ENCODE data around the gene MTG1. TPM values are rescaled to one million over a fixed set of nuclear protein-coding genes. Genes with fewer than 3 reads are reported as not detected.

The MTG1 gene
- total and polyA plus RNA-seq, 10 of the 15 experiments (the other 5 are each of a cell fraction or from before 2014, with no cell fraction given) = 6.2 to 104 (median 62.5) TPM

DNA sequence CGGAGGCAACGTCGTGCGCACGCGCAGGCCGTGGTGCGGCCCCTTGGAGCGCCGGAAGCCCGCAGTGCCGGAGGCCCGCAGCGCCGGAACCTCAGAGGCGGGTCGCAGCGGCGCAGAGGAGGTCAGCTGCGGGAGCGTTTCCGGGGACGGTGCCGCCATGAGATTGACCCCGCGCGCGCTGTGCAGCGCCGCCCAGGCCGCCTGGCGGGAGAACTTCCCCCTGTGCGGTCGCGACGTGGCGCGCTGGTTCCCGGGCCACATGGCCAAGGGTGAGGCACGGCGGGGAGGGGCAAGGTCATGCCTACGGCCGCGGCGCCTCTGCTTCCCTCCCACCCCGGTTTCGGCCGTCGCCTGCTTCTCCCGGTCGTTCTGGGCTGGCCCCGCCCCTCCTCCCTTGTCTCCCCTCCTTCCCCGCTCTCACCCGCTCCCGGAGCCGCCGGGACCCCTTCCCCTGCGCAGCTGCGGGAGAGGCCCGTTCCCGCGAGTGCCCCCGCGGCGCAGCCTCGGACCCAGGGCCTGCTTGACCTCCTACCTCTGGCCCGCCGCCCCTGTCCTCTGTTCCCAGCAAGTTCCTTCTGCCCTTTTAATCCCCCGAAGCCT lies at the start of gene MTG1 (continued):
- TF ChIP-seq, protein P1, sequence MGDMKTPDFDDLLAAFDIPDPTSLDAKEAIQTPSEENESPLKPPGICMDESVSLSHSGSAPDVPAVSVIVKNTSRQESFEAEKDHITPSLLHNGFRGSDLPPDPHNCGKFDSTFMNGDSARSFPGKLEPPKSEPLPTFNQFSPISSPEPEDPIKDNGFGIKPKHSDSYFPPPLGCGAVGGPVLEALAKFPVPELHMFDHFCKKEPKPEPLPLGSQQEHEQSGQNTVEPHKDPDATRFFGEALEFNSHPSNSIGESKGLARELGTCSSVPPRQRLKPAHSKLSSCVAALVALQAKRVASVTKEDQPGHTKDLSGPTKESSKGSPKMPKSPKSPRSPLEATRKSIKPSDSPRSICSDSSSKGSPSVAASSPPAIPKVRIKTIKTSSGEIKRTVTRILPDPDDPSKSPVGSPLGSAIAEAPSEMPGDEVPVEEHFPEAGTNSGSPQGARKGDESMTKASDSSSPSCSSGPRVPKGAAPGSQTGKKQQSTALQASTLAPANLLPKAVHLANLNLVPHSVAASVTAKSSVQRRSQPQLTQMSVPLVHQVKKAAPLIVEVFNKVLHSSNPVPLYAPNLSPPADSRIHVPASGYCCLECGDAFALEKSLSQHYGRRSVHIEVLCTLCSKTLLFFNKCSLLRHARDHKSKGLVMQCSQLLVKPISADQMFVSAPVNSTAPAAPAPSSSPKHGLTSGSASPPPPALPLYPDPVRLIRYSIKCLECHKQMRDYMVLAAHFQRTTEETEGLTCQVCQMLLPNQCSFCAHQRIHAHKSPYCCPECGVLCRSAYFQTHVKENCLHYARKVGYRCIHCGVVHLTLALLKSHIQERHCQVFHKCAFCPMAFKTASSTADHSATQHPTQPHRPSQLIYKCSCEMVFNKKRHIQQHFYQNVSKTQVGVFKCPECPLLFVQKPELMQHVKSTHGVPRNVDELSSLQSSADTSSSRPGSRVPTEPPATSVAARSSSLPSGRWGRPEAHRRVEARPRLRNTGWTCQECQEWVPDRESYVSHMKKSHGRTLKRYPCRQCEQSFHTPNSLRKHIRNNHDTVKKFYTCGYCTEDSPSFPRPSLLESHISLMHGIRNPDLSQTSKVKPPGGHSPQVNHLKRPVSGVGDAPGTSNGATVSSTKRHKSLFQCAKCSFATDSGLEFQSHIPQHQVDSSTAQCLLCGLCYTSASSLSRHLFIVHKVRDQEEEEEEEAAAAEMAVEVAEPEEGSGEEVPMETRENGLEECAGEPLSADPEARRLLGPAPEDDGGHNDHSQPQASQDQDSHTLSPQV (IDR thresholded peaks at IDR 0.05) = peak; percentile 74
- TF ChIP-seq TAF1 (IDR thresholded peaks at IDR 0.05; ENCODE audit: borderline replicate concordance, low read depth, low read length) = peak; percentile 69; the same call in 1 of the 2 replicates
- TF ChIP-seq POLR2AphosphoS5 (IDR thresholded peaks at IDR 0.05; ENCODE audit: low read length) = peak; percentile 90
- TF ChIP-seq, protein P2, sequence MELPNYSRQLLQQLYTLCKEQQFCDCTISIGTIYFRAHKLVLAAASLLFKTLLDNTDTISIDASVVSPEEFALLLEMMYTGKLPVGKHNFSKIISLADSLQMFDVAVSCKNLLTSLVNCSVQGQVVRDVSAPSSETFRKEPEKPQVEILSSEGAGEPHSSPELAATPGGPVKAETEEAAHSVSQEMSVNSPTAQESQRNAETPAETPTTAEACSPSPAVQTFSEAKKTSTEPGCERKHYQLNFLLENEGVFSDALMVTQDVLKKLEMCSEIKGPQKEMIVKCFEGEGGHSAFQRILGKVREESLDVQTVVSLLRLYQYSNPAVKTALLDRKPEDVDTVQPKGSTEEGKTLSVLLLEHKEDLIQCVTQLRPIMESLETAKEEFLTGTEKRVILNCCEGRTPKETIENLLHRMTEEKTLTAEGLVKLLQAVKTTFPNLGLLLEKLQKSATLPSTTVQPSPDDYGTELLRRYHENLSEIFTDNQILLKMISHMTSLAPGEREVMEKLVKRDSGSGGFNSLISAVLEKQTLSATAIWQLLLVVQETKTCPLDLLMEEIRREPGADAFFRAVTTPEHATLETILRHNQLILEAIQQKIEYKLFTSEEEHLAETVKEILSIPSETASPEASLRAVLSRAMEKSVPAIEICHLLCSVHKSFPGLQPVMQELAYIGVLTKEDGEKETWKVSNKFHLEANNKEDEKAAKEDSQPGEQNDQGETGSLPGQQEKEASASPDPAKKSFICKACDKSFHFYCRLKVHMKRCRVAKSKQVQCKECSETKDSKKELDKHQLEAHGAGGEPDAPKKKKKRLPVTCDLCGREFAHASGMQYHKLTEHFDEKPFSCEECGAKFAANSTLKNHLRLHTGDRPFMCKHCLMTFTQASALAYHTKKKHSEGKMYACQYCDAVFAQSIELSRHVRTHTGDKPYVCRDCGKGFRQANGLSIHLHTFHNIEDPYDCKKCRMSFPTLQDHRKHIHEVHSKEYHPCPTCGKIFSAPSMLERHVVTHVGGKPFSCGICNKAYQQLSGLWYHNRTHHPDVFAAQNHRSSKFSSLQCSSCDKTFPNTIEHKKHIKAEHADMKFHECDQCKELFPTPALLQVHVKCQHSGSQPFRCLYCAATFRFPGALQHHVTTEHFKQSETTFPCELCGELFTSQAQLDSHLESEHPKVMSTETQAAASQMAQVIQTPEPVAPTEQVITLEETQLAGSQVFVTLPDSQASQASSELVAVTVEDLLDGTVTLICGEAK (IDR thresholded peaks at IDR 0.05; ENCODE audit: borderline replicate concordance) = peak; percentile 82
- 0 out of 2 replicates have a peak, but pooled peaks have one; percentile 44 for TF ChIP-seq BCL11A (IDR thresholded peaks at IDR 0.05; ENCODE audit: low read depth, low read length)
- peak; percentile 92 for TF ChIP-seq NRF1 (conservative IDR thresholded peaks at IDR 0.05; ENCODE audit: low read depth, low read length)
- peak; percentile 36; the same call in 1 of the 2 replicates for TF ChIP-seq TBL1XR1 (IDR thresholded peaks at IDR 0.05; ENCODE audit: low read depth, low read length)
- no peak for TF ChIP-seq CBFB (IDR thresholded peaks at IDR 0.05; ENCODE audit: low read depth)
- TF ChIP-seq MYC (IDR thresholded peaks at IDR 0.05; ENCODE audit: insufficient read depth, insufficient read length, insufficient replicate concordance, low read length, severe bottlenecking) = peak; percentile 89
- TF ChIP-seq MLLT1 (IDR thresholded peaks at IDR 0.05) = peak; percentile 11; the same call in 1 of the 2 replicates
- TF ChIP-seq MXI1 (IDR thresholded peaks at IDR 0.05; ENCODE audit: low read depth, low read length) = peak; percentile 83
- TF ChIP-seq TCF12 (IDR thresholded peaks at IDR 0.05; ENCODE audit: low read depth, low read length) = 0 out of 2 replicates have a peak, but pooled peaks have one; percentile 55
- peak; percentile 72 for TF ChIP-seq POLR2AphosphoS2 (IDR thresholded peaks at IDR 0.05; ENCODE audit: low read depth, low read length)
- peak; percentile 53 for TF ChIP-seq SIX5 (IDR thresholded peaks at IDR 0.05; ENCODE audit: low read depth, low read length, severe bottlenecking)
- peak; percentile 79 for TF ChIP-seq HDGF (IDR thresholded peaks at IDR 0.05)
- peak; percentile 63; the same call in 1 of the 2 replicates for TF ChIP-seq SIN3A (IDR thresholded peaks at IDR 0.05; ENCODE audit: low read depth, low read length)
- TF ChIP-seq ZSCAN29 (IDR thresholded peaks at IDR 0.05) = 0 out of 2 replicates have a peak, but pooled peaks have one; percentile 13
- TF ChIP-seq RUNX3 (IDR thresholded peaks at IDR 0.05; ENCODE audit: low read length) = peak; percentile 74
- TF ChIP-seq KLF5 (IDR thresholded peaks at IDR 0.05; ENCODE audit: partially characterized antibody) = peak; percentile 46
- TF ChIP-seq GABPA (IDR thresholded peaks at IDR 0.05; ENCODE audit: low read depth) = peak; percentile 88
